Measurements from ENCODE around the gene CMC4. TPM values are rescaled to one million over a fixed set of nuclear protein-coding genes. Genes with fewer than 3 reads are reported as not detected.
A peak's percentile ranks its signal among the peaks of the same experiment; 100 is the strongest.

Gene CMC4
- total RNA-seq, 1 experiment from 2014 or later = 31.9 TPM

DNA sequence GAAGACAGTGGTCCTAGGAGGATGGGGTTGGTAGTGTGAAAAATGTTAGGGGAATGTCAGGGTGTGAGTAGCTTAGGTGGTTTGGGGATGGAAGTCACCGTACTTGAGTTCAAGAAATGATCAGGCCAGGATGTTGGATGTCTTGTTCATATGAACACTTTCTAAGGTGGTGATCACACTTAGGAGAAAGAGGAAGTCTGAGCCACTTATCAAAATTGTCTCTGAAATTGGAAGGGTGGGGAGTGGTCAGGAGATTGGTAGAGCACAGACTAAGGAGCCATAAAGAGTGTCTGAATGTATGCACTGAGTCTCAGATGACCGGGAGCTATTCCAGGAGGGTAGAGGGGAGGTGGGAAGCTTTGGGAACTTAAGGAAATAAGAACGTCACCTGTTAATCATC is 17.3 kb downstream of the CMC4 start:
- H3F3A ChIP-seq (ENCODE audit: low read length, unreplicated experiment) = no peaks in the 10 kb centered on the region
- no peaks in the 10 kb centered on the region; the same call in 1 of the 2 replicates for H3K36me3 ChIP-seq (ENCODE audit: low read depth, low read length)
- H3K27ac ChIP-seq (ENCODE audit: low read length) = no peak overlapping the region
- intact Hi-C loops (cut with micrococcal nuclease) = loop anchor here (10.0 kb wide), 1 partner anchor 139 kb away; no protein-coding TSS in a partner anchor
- no peaks in the 10 kb centered on the region for H4K20me1 ChIP-seq (ENCODE audit: low read length)
- no peak for DNase-seq
- ChIA-PET POLR2A (ENCODE audit: unreplicated experiment) (no interaction called here), CTCF (no interaction called here)
- H3K9me3 ChIP-seq (ENCODE audit: low read length) = no peaks in the 10 kb centered on the region
- no peaks in the 10 kb centered on the region for H3K4me1 ChIP-seq (ENCODE audit: insufficient read depth, low read length)
- no peak for ATAC-seq
- H2AFZ ChIP-seq (ENCODE audit: low read length) = no peak overlapping the region
- no peak overlapping the region for H3K4me2 ChIP-seq (ENCODE audit: low read length)
- H3K79me2 ChIP-seq (ENCODE audit: low read length) = no peaks in the 10 kb centered on the region
- H3K9ac ChIP-seq (ENCODE audit: low read length) = no peak overlapping the region
- TF ChIP-seq, protein P1, sequence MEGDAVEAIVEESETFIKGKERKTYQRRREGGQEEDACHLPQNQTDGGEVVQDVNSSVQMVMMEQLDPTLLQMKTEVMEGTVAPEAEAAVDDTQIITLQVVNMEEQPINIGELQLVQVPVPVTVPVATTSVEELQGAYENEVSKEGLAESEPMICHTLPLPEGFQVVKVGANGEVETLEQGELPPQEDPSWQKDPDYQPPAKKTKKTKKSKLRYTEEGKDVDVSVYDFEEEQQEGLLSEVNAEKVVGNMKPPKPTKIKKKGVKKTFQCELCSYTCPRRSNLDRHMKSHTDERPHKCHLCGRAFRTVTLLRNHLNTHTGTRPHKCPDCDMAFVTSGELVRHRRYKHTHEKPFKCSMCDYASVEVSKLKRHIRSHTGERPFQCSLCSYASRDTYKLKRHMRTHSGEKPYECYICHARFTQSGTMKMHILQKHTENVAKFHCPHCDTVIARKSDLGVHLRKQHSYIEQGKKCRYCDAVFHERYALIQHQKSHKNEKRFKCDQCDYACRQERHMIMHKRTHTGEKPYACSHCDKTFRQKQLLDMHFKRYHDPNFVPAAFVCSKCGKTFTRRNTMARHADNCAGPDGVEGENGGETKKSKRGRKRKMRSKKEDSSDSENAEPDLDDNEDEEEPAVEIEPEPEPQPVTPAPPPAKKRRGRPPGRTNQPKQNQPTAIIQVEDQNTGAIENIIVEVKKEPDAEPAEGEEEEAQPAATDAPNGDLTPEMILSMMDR (conservative IDR thresholded peaks at IDR 0.05; ENCODE audit: low read depth, low read length) = no peak
- BruUV-seq (replicated peaks) = no TSS peak
- no peaks in the 10 kb centered on the region for H3K9me2 ChIP-seq (replicated peaks; ENCODE audit: low read length)
- H3K27me3 ChIP-seq (ENCODE audit: low read length) = no peaks in the 10 kb centered on the region
- H3K4me3 ChIP-seq (ENCODE audit: low read length) = no peak overlapping the region

DNA sequence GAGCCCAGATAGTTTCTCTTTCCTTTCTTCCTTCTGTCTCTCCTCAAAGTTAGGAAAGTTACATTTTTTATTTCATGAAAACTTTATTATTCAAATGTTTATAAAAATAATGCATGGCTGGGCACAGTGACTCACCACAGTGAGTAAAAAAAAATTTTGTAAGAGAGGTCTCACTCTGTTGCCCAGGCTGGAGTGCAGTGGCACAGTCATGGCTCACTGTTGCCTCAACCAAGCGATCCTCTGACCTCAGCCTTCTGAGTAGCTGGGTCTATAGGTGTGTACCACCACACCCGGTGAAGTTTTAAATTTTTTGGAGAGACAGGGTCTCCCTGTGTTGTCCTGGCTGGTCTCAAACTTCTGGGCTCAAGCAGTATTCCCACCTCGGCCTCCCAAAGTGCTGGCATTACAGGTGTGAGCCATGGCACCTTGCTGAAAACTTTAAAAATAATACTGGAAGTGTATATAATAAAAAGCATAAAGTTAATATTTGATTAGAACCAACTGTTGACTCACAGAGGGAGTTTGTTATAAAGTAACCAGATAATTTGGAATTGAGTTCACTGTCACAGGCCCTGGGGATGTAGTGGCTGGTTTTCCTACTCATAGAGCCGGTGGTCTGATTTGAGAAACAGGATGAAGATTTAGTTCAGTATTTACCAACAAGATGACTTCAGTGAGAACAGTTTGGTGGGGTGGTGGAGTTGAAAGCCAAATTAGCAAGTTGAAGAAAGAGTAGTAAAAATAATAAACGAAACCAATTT is 18.0 kb downstream of the CMC4 start:
- DNase-seq (no peak), ATAC-seq (peak; percentile 40)
- Histone ChIP-seq H3K79me2 (ENCODE audit: low read length) (no peaks in the 10 kb centered on the region), H3K4me3 (ENCODE audit: low read length) (no peak overlapping the region), H3K9ac (ENCODE audit: low read length) (no peak overlapping the region), H4K20me1 (ENCODE audit: low read length) (no peaks in the 10 kb centered on the region), H3K9me2 (replicated peaks; ENCODE audit: low read length) (no peaks in the 10 kb centered on the region), H3K4me1 (ENCODE audit: insufficient read depth, low read length) (no peaks in the 10 kb centered on the region), H2AFZ (ENCODE audit: low read length) (no peak overlapping the region), H3K9me3 (ENCODE audit: low read length) (no peaks in the 10 kb centered on the region), H3K4me2 (ENCODE audit: low read length) (no peak overlapping the region), H3K27me3 (ENCODE audit: low read length) (no peaks in the 10 kb centered on the region), H3F3A (ENCODE audit: low read length, unreplicated experiment) (no peaks in the 10 kb centered on the region), H3K27ac (ENCODE audit: low read length) (no peak overlapping the region), H3K36me3 (ENCODE audit: low read depth, low read length) (no peaks in the 10 kb centered on the region; the same call in 1 of the 2 replicates)
- ChIA-PET CTCF (no interaction called here), POLR2A (ENCODE audit: unreplicated experiment) (no interaction called here)
- intact Hi-C loops (cut with micrococcal nuclease) = loop anchor here (10.0 kb wide), 1 partner anchor 138 kb away; no protein-coding TSS in a partner anchor
- BruUV-seq (replicated peaks) = no TSS peak
- TF ChIP-seq EZH2 (IDR thresholded peaks at IDR 0.05; ENCODE audit: low read length, unreplicated experiment) (no peak), EZH2phosphoT487 (IDR thresholded peaks at IDR 0.05; ENCODE audit: borderline replicate concordance, low read length) (no peak)
- TF ChIP-seq, protein P1 (conservative IDR thresholded peaks at IDR 0.05; ENCODE audit: low read depth, low read length) = no peak

GRCh38 chrX:155048977-155049619 is 21.8 kb downstream of the CMC4 start:
- no peaks in the 10 kb centered on the region for H4K20me1 ChIP-seq (ENCODE audit: low read length)
- H3K79me2 ChIP-seq (ENCODE audit: low read length) = 0 out of 2 replicates have a peak, but pooled peaks cover 2% of the 10 kb centered on the region
- ATAC-seq (peak; percentile 45; the same call in 1 of the 2 replicates), DNase-seq (peak; percentile 57)
- H3K4me3 ChIP-seq (ENCODE audit: low read length) = no peak overlapping the region
- intact Hi-C loops (cut with micrococcal nuclease) = no loop called here
- no TSS peak for BruUV-seq (replicated peaks)
- H3K9ac ChIP-seq (ENCODE audit: low read length) = no peak overlapping the region
- H2AFZ ChIP-seq (ENCODE audit: low read length) = no peak overlapping the region
- H3K4me1 ChIP-seq (ENCODE audit: insufficient read depth, low read length) = no peaks in the 10 kb centered on the region
- H3K27me3 ChIP-seq (ENCODE audit: low read length) = no peaks in the 10 kb centered on the region
- no peaks in the 10 kb centered on the region for H3K9me3 ChIP-seq (ENCODE audit: low read length)
- POLR2A ChIA-PET (ENCODE audit: unreplicated experiment) = no interaction called here
- H3F3A ChIP-seq (ENCODE audit: low read length, unreplicated experiment) = no peaks in the 10 kb centered on the region
- H3K4me2 ChIP-seq (ENCODE audit: low read length) = no peak overlapping the region
- no peaks in the 10 kb centered on the region for H3K9me2 ChIP-seq (replicated peaks; ENCODE audit: low read length)
- CTCF ChIA-PET = interaction anchor here (0.6 to 0.9 kb wide), 2 partner anchors 22 to 88 kb away, joined by 3 read pairs; partner anchors contain the start of gene FUNDC2
- TF ChIP-seq, protein P1 (conservative IDR thresholded peaks at IDR 0.05; ENCODE audit: low read depth, low read length) = peak; percentile 77
- no peak for TF ChIP-seq EZH2 (IDR thresholded peaks at IDR 0.05; ENCODE audit: low read length, unreplicated experiment)
- no peak for TF ChIP-seq EZH2phosphoT487 (IDR thresholded peaks at IDR 0.05; ENCODE audit: borderline replicate concordance, low read length)
- no peak overlapping the region for H3K27ac ChIP-seq (ENCODE audit: low read length)
- H3K36me3 ChIP-seq (ENCODE audit: low read depth, low read length) = no peaks in the 10 kb centered on the region
